ENCODE data around the gene ADCY1. TPM values are rescaled to one million over a fixed set of nuclear protein-coding genes. Genes with fewer than 3 reads are reported as not detected.

The ADCY1 gene
- total RNA-seq, 2 experiments from 2014 or later = 0.03 TPM; not detected in 1

- H3K27ac Mint-ChIP-seq = no peak overlapping the region
Observed at GRCh38 chr7:45649560-45650346, 75.6 kb downstream of the ADCY1 start.

GRCh38 chr7:45650404-45651394 lies 76.5 kb downstream of the ADCY1 start:
- CTCF ChIA-PET = no interaction called here
- Histone ChIP-seq H3K4me3 (ENCODE audit: low read length) (no peak overlapping the region), H3K27ac (ENCODE audit: low read depth in 1 of 2, low read length in 2 of 2) (no peak overlapping the region), H3K4me1 (ENCODE audit: insufficient read depth, low read length) (no peaks in the 10 kb centered on the region), H3K27me3 (ENCODE audit: control insufficient read depth in 1 of 2, insufficient read depth in 2 of 2, low read length in 2 of 2) (peaks cover 0 to 2% of the 10 kb centered on the region in 2 experiments), H3K36me3 (ENCODE audit: insufficient read depth, low read length) (no peaks in the 10 kb centered on the region), H3K9me3 (ENCODE audit: control insufficient read depth in 1 of 2, insufficient read depth in 1 of 2, low read length in 2 of 2) (peaks cover 0 to 4% of the 10 kb centered on the region in 2 experiments)
- ATAC-seq (ENCODE audit: poor library complexity) = no peak
- Mint-ChIP-seq H3K4me1 (ENCODE audit: low read depth) (no peaks in the 10 kb centered on the region), H3K36me3 (ENCODE audit: low read depth) (no peaks in the 10 kb centered on the region), H3K4me3 (no peak overlapping the region), H3K27me3 (no peaks in the 10 kb centered on the region), H3K9me3 (no peaks in the 10 kb centered on the region), H3K27ac (no peak overlapping the region)
- DNase-seq = no peak
- intact Hi-C loops (cut with DNase I, micrococcal nuclease) = no loop called here
- TF ChIP-seq CTCF (IDR thresholded peaks at IDR 0.05) = no peak
- POLR2A ChIA-PET = no interaction called here

More at GRCh38 chr7:45649560-45650346, 75.6 kb downstream of the ADCY1 start:
- no peaks in the 10 kb centered on the region for H3K36me3 ChIP-seq (ENCODE audit: insufficient read depth, low read length)
- intact Hi-C loops (cut with DNase I, micrococcal nuclease) = no loop called here
- H3K4me3 ChIP-seq (ENCODE audit: low read length) = no peak overlapping the region
- Mint-ChIP-seq H3K4me1 (ENCODE audit: low read depth) (no peaks in the 10 kb centered on the region), H3K4me3 (no peak overlapping the region), H3K27me3 (no peaks in the 10 kb centered on the region), H3K36me3 (ENCODE audit: low read depth) (no peaks in the 10 kb centered on the region), H3K9me3 (no peaks in the 10 kb centered on the region)
- DNase-seq (no peak), ATAC-seq (ENCODE audit: poor library complexity) (no peak)
- no peak overlapping the region for H3K27ac ChIP-seq (ENCODE audit: low read depth in 1 of 2, low read length in 2 of 2)
- ChIA-PET POLR2A (no interaction called here), CTCF (no interaction called here)
- peaks cover 0 to 4% of the 10 kb centered on the region in 2 experiments for H3K9me3 ChIP-seq (ENCODE audit: control insufficient read depth in 1 of 2, insufficient read depth in 1 of 2, low read length in 2 of 2)
- no peak for TF ChIP-seq CTCF (IDR thresholded peaks at IDR 0.05)
- H3K27me3 ChIP-seq (ENCODE audit: control insufficient read depth in 1 of 2, insufficient read depth in 2 of 2, low read length in 2 of 2) = peaks cover 0 to 2% of the 10 kb centered on the region in 2 experiments
- no peaks in the 10 kb centered on the region for H3K4me1 ChIP-seq (ENCODE audit: insufficient read depth, low read length)

GRCh38 chr7:45651540-45651939 lies 77.4 kb downstream of the ADCY1 start:
- no peak overlapping the region for H3K4me3 Mint-ChIP-seq
- no peaks in the 10 kb centered on the region for H3K4me1 Mint-ChIP-seq (ENCODE audit: low read depth)
- ChIA-PET CTCF (no interaction called here), POLR2A (no interaction called here)
- H3K27me3 Mint-ChIP-seq = no peaks in the 10 kb centered on the region
- H3K36me3 Mint-ChIP-seq (ENCODE audit: low read depth) = no peaks in the 10 kb centered on the region
- Histone ChIP-seq H3K4me3 (ENCODE audit: low read length) (no peak overlapping the region), H3K27me3 (ENCODE audit: control insufficient read depth in 1 of 2, insufficient read depth in 2 of 2, low read length in 2 of 2) (peaks cover 0 to 2% of the 10 kb centered on the region in 2 experiments), H3K36me3 (ENCODE audit: insufficient read depth, low read length) (no peaks in the 10 kb centered on the region), H3K4me1 (ENCODE audit: insufficient read depth, low read length) (no peaks in the 10 kb centered on the region), H3K27ac (ENCODE audit: low read depth in 1 of 2, low read length in 2 of 2) (no peak overlapping the region), H3K9me3 (ENCODE audit: control insufficient read depth in 1 of 2, insufficient read depth in 1 of 2, low read length in 2 of 2) (peaks cover 0 to 1% of the 10 kb centered on the region in 2 experiments)
- ATAC-seq (ENCODE audit: poor library complexity) (no peak), DNase-seq (no peak)
- TF ChIP-seq CTCF (IDR thresholded peaks at IDR 0.05) = no peak
- intact Hi-C loops (cut with DNase I, micrococcal nuclease) = no loop called here
- H3K9me3 Mint-ChIP-seq = no peaks in the 10 kb centered on the region
- H3K27ac Mint-ChIP-seq = no peak overlapping the region

Data from CD4-positive, alpha-beta T cell (primary cell).